GM21717 (cell line): ENCODE results near the gene IRX3.

Experiments
- ATAC-seq: cut with Tn5 transposase; IDR thresholded peaks from one replicate; pipeline ENCODE4 v1.9.1; 2021; ENCODE audit warnings: mild to moderate bottlenecking, moderate library complexity; ENCODE audit not compliant: unreplicated experiment

The IRX3 gene

GRCh38 chr16:54291656-54292487, 5.3 kb upstream of the IRX3 start:
- ATAC-seq: no peak

- no peak for ATAC-seq
These were observed 4.5 kb upstream of the IRX3 start for GRCh38 chr16:54290833-54291655.

GRCh38 chr16:54289945-54290832, 3.6 kb upstream of the IRX3 start:
- no peak for ATAC-seq

- ATAC-seq: no peak
These were observed 2.8 kb upstream of the IRX3 start for GRCh38 chr16:54289242-54289944.

- no peak for ATAC-seq
These were observed 2.3 kb upstream of the IRX3 start for GRCh38 chr16:54288835-54289241.

GRCh38 chr16:54288030-54288834, 1.6 kb upstream of the IRX3 start:
- ATAC-seq: no peak

GRCh38 chr16:54287131-54288029, 793 bp upstream of the IRX3 start:
- ATAC-seq: no peak

GRCh38 chr16:54286090-54286365, 559 bp downstream of the IRX3 start:
- ATAC-seq: no peak

- ATAC-seq: no peak
These were observed 1.0 kb downstream of the IRX3 start for GRCh38 chr16:54285414-54286089.

- no peak for ATAC-seq
These were observed 1.6 kb downstream of the IRX3 start for GRCh38 chr16:54284931-54285413.

- no peak for ATAC-seq
These were observed 2.2 kb downstream of the IRX3 start for GRCh38 chr16:54284319-54284930.

- ATAC-seq: no peak
These were observed 2.8 kb downstream of the IRX3 start for GRCh38 chr16:54283725-54284318.

- no peak for ATAC-seq
These were observed 3.5 kb downstream of the IRX3 start for GRCh38 chr16:54282928-54283724.

GRCh38 chr16:54282202-54282927, 4.2 kb downstream of the IRX3 start:
- no peak for ATAC-seq

- ATAC-seq: no peak
These were observed 4.9 kb downstream of the IRX3 start for GRCh38 chr16:54281535-54282201.
